CD4-positive, alpha-beta T cell treated with Interleukin-4 for 1 hour (primary cell): ENCODE data around the gene RALGDS.

Experiments used
- DNase-seq, 2 donors: peaks; one replicate each; pipeline ENCODE4 v3.0.0-alpha.2; 2020 to 2022

The RALGDS gene

DNA sequence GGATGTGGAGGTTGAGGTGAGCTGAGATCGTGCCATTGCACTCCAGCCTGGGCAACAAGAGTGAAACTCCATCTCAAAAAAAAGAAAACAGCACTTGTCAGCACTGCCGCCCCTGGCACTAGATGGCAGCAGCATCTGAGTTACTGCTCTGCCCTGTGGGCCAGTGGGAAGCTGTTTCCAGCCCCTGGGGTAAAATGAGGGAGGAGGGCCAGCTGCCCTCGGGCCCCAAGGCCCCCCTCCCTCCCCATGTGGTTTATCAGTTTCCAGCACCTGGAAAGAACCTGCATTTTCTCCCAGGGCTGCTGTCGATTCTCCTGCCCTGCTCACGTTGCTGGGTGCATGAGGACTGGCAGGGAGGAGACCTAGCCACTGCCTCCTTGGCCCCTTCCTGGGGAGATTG lies 72.4 kb downstream of the RALGDS start:
- DNase-seq = peak in 1 of 2 donors; percentile 40
